Astrocyte (in vitro differentiated cells and primary cell): Measurements from ENCODE around the gene IMPDH2. TPM values are rescaled to one million over a fixed set of nuclear protein-coding genes. Genes with fewer than 3 reads are reported as not detected.

Source experiments
- DNase-seq: peaks from one replicate; pipeline ENCODE4 v3.0.0-alpha.2; 2010; ENCODE audit warnings: low read depth
- FAIRE-seq: peaks from 2 replicates; lab custom pipeline; 2011; peaks lifted over from hg19 to GRCh38; lab: Jason Lieb, UNC
- H2AFZ ChIP-seq: 2 replicates; pipeline ENCODE4 v1.6.0; 2012; ENCODE audit warnings: low read depth, low read length, inconsistent platforms
- H3K27ac ChIP-seq: 2 replicates; pipeline ENCODE4 v1.5.1; 2011; ENCODE audit warnings: low read depth, low read length, inconsistent platforms
- H3K27me3 ChIP-seq: 2 replicates; pipeline ENCODE4 v1.6.0; 2011; ENCODE audit warnings: low read length, inconsistent platforms; ENCODE audit not compliant: insufficient read depth
- H3K36me3 ChIP-seq: 2 replicates; pipeline ENCODE4 v1.5.1; 2011; ENCODE audit warnings: low read length, inconsistent platforms; ENCODE audit not compliant: insufficient read depth
- H3K4me1 ChIP-seq: 2 replicates; pipeline ENCODE4 v1.5.1; 2011; ENCODE audit warnings: low read length, inconsistent platforms; ENCODE audit not compliant: insufficient read depth
- H3K4me2 ChIP-seq: 2 replicates; pipeline ENCODE4 v1.6.0; 2012; ENCODE audit warnings: low read length, inconsistent platforms
- H3K4me3 ChIP-seq: 2 replicates; pipeline ENCODE4 v1.5.1; 2011; ENCODE audit warnings: low read depth, mild to moderate bottlenecking, low read length, inconsistent platforms; ENCODE audit not compliant: insufficient read depth
- H3K79me2 ChIP-seq: 2 replicates; pipeline ENCODE4 v1.6.0; 2012; ENCODE audit warnings: mild to moderate bottlenecking, low read length, inconsistent platforms; ENCODE audit not compliant: insufficient read depth
- H3K9ac ChIP-seq: 2 replicates; pipeline ENCODE4 v1.6.0; 2012; ENCODE audit warnings: mild to moderate bottlenecking, low read length, inconsistent platforms
- H3K9me3 ChIP-seq: 2 replicates; pipeline ENCODE4 v1.5.1; 2012; ENCODE audit warnings: low read depth, mild to moderate bottlenecking, low read length, inconsistent platforms; ENCODE audit not compliant: insufficient read depth
- H4K20me1 ChIP-seq: 2 replicates; pipeline ENCODE4 v1.6.0; 2012; ENCODE audit warnings: low read length, inconsistent platforms; ENCODE audit not compliant: insufficient read depth
- H3K27ac Mint-ChIP-seq: one replicate; pipeline ENCODE4 v1.8.0; 2021; ENCODE audit warnings: mild to moderate bottlenecking, mixed read lengths; ENCODE audit not compliant: unreplicated experiment
- H3K27me3 Mint-ChIP-seq: one replicate; pipeline ENCODE4 v1.8.0; 2021; ENCODE audit warnings: low read depth, mixed read lengths; ENCODE audit not compliant: unreplicated experiment
- H3K36me3 Mint-ChIP-seq: one replicate; pipeline ENCODE4 v1.8.0; 2021; ENCODE audit warnings: low read depth, mixed read lengths; ENCODE audit not compliant: unreplicated experiment
- H3K4me1 Mint-ChIP-seq: one replicate; pipeline ENCODE4 v1.8.0; 2021; ENCODE audit warnings: low read depth, mixed read lengths; ENCODE audit not compliant: unreplicated experiment
- H3K4me3 Mint-ChIP-seq: one replicate; pipeline ENCODE4 v1.8.0; 2021; ENCODE audit warnings: mild to moderate bottlenecking, moderate library complexity, mixed read lengths; ENCODE audit not compliant: unreplicated experiment
- H3K9me3 Mint-ChIP-seq: one replicate; pipeline ENCODE4 v1.8.0; 2021; ENCODE audit warnings: mild to moderate bottlenecking, mixed read lengths; ENCODE audit not compliant: unreplicated experiment
- CTCF ChIP-seq: IDR thresholded peaks from 2 replicates; pipeline ENCODE4 v1.5.1; 2011; ENCODE audit warnings: low read depth, mild to moderate bottlenecking, inconsistent platforms, low read length, moderate library complexity; ENCODE audit not compliant: insufficient read depth
- EZH2 ChIP-seq: IDR thresholded peaks from 2 replicates; pipeline ENCODE4 v1.6.1; 2012; ENCODE audit warnings: mild to moderate bottlenecking, low read length, inconsistent platforms; ENCODE audit not compliant: insufficient read depth
- total RNA-seq: library from RNA; stranded (reverse); gene quantifications from 2 replicates; pipeline ENCODE4 v1.2.1, GENCODE V29; 2021

The IMPDH2 gene
- total RNA-seq, 1 donor from 2014 or later: 119 TPM

GRCh38 chr3:49029563-49029884, 326 bp upstream of the IMPDH2 start:
- peaks cover 48% of the 10 kb centered on the region for H3K79me2 ChIP-seq
- peak overlapping the region; percentile 90 for H3K4me3 Mint-ChIP-seq
- DNase-seq: no peak
- H3K36me3 Mint-ChIP-seq: peaks cover 32% of the 10 kb centered on the region
- no peaks in the 10 kb centered on the region for H3K27me3 ChIP-seq
- peaks cover 2% of the 10 kb centered on the region for H3K9me3 Mint-ChIP-seq
- TF ChIP-seq EZH2: no peak
- no peak for TF ChIP-seq CTCF
- FAIRE-seq: no peak
- H3K27ac Mint-ChIP-seq: peak overlapping the region; percentile 91
- H3K9me3 ChIP-seq: no peaks in the 10 kb centered on the region
- H3K27me3 Mint-ChIP-seq: no peaks in the 10 kb centered on the region
- H3K9ac ChIP-seq: peak overlapping the region; percentile 91
- peaks cover 55% of the 10 kb centered on the region for H3K36me3 ChIP-seq
- H3K27ac ChIP-seq: peak overlapping the region; percentile 85
- H3K4me1 ChIP-seq: peaks cover 19% of the 10 kb centered on the region
- peaks cover 46% of the 10 kb centered on the region for H4K20me1 ChIP-seq
- peak overlapping the region; percentile 19 for H2AFZ ChIP-seq
- peak overlapping the region; percentile 72 for H3K4me3 ChIP-seq
- H3K4me2 ChIP-seq: peak overlapping the region; percentile 92
- H3K4me1 Mint-ChIP-seq: peaks cover 29% of the 10 kb centered on the region

DNA sequence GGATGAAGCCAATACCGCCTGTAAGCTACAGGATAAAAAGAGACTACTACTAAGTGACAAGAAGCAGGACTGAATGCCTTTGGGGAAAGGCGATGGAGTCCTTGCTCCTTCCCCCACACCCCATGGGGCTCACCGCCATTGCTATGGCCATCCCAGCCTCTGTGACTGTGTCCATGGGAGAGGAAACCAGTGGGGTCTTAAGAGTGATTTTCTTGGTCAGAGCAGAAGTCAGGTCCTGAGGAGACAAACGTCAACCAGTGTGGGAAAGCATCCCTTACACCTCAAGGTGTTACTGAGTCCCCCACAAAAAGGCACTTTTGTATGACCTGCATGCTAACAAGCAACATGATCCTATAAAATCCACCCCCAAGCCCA, 913 bp downstream of the IMPDH2 start:
- no peaks in the 10 kb centered on the region for H3K27me3 ChIP-seq
- peaks cover 19% of the 10 kb centered on the region for H3K4me1 ChIP-seq
- H3K36me3 Mint-ChIP-seq: peaks cover 31% of the 10 kb centered on the region
- H3K27ac ChIP-seq: no peak overlapping the region
- no peaks in the 10 kb centered on the region for H3K27me3 Mint-ChIP-seq
- H3K4me3 ChIP-seq: peak overlapping the region; percentile 72
- TF ChIP-seq EZH2 (no peak), CTCF (no peak)
- DNase-seq (no peak), FAIRE-seq (no peak)
- H3K4me2 ChIP-seq: peak overlapping the region; percentile 92
- H3K4me1 Mint-ChIP-seq: peaks cover 31% of the 10 kb centered on the region
- H3K9me3 ChIP-seq: no peaks in the 10 kb centered on the region
- peak overlapping the region; percentile 91 for H3K9ac ChIP-seq
- H3K4me3 Mint-ChIP-seq: peak overlapping the region; percentile 90
- H3K79me2 ChIP-seq: peaks cover 59% of the 10 kb centered on the region
- H4K20me1 ChIP-seq: peaks cover 56% of the 10 kb centered on the region
- H3K36me3 ChIP-seq: peaks cover 59% of the 10 kb centered on the region
- peaks cover 2% of the 10 kb centered on the region for H3K9me3 Mint-ChIP-seq
- peak overlapping the region; percentile 91 for H3K27ac Mint-ChIP-seq
- no peak overlapping the region for H2AFZ ChIP-seq

- Histone ChIP-seq H3K27ac (no peak overlapping the region), H3K4me2 (peak overlapping the region; percentile 92), H3K4me3 (no peak overlapping the region), H3K9ac (no peak overlapping the region), H2AFZ (no peak overlapping the region), H4K20me1 (peaks cover 58% of the 10 kb centered on the region), H3K27me3 (no peaks in the 10 kb centered on the region), H3K79me2 (peaks cover 65% of the 10 kb centered on the region), H3K36me3 (peaks cover 54% of the 10 kb centered on the region), H3K9me3 (no peaks in the 10 kb centered on the region), H3K4me1 (peaks cover 22% of the 10 kb centered on the region)
- Mint-ChIP-seq H3K4me3 (peak overlapping the region; percentile 90), H3K27me3 (no peaks in the 10 kb centered on the region), H3K4me1 (peaks cover 30% of the 10 kb centered on the region), H3K36me3 (peaks cover 31% of the 10 kb centered on the region), H3K9me3 (peaks cover 2% of the 10 kb centered on the region), H3K27ac (peak overlapping the region; percentile 50)
- TF ChIP-seq EZH2 (no peak), CTCF (no peak)
- FAIRE-seq (no peak), DNase-seq (no peak)
Measured at GRCh38 chr3:49027634-49028033, 1.6 kb downstream of the IMPDH2 start.
